Peyer's patch (tissue), 4 donors: Measurements from ENCODE around the gene STPG1.

ENCODE experiments used
- POLR2A ChIP-seq, 2 donors: fragments of 450-650 bp; IDR thresholded peaks; one replicate each; pipeline ENCODE4 v1.5.1; 2017; ENCODE audit warnings: antibody characterized with exemption in 2 of 2, mild to moderate bottlenecking in 2 of 2, moderate library complexity in 2 of 2
- TF ChIP-seq, protein P1 (sequence below), 6 experiments: fragments of 450-650 bp in 4 of 6; fragments of 200-600 bp in 2 of 6; sonication (generic) in 1 of 6; IDR thresholded peaks; one replicate each; pipeline ENCODE4 v1.5.1; 2017 to 2019; ENCODE audit warnings: antibody characterized with exemption in 6 of 6, mild to moderate bottlenecking in 3 of 6, moderate library complexity in 1 of 6

DNA sequence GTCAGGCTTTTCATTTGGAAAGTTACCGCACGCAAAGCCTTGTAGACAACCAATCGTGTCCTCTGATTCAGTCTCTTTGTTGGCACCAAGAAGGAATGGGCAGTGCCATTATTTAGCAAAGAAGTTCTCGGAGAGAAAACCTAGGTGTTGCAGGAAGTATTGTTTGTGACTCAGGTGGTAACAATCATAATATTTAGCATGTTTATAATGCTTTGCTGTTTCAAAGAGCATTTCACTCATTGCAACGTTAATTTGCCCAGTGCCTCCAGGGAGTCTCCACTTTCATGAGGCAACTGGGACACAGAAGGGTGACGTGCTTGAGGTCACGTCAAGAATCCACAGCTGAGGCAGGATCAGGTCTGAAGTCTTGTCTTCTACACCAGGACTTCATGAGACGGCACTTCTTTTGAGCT lies 31.4 kb downstream of the STPG1 start:
- TF ChIP-seq, protein P1, sequence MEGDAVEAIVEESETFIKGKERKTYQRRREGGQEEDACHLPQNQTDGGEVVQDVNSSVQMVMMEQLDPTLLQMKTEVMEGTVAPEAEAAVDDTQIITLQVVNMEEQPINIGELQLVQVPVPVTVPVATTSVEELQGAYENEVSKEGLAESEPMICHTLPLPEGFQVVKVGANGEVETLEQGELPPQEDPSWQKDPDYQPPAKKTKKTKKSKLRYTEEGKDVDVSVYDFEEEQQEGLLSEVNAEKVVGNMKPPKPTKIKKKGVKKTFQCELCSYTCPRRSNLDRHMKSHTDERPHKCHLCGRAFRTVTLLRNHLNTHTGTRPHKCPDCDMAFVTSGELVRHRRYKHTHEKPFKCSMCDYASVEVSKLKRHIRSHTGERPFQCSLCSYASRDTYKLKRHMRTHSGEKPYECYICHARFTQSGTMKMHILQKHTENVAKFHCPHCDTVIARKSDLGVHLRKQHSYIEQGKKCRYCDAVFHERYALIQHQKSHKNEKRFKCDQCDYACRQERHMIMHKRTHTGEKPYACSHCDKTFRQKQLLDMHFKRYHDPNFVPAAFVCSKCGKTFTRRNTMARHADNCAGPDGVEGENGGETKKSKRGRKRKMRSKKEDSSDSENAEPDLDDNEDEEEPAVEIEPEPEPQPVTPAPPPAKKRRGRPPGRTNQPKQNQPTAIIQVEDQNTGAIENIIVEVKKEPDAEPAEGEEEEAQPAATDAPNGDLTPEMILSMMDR (IDR thresholded peaks at IDR 0.05), result no peak
- TF ChIP-seq POLR2A (IDR thresholded peaks at IDR 0.05), result no peak
